GM18508 (cell line): ENCODE data around the gene EML1.

Experiments
- ATAC-seq: cut with Tn5 transposase; IDR thresholded peaks from one replicate; pipeline ENCODE4 v1.9.1; 2021; ENCODE audit warnings: moderate number of reproducible peaks; ENCODE audit not compliant: insufficient read depth, unreplicated experiment

Gene EML1

DNA sequence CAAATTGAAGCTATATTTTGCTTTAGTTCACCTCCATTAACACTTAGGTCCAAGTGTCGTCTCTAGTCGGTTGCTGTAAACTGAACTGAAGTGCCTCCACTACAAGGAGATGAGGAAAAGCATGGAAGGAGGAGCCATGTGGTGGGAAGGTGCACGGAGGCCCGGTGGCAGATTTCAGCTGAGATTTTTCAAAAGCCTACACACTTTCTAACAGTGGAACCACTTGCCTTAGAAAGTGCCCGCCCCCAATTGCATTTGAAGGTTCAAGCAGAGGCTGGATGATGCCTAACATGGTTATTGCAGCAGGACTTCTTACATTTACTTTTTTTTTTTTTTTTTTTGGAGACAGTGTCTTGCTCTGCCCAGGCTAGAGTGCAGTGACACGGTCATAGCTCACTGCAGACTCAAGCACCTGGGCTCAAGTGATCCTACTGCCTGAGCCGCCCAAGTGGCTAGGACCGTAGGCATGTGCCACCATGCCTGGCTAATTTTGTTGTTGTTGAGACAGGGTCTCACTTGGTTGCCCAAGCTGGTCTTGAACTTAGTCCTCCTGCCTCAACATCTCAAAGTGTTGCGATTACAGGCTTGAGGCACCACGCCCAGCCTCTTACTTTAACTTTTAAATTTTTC is 27.6 kb downstream of the EML1 start:
- ATAC-seq = no peak

DNA sequence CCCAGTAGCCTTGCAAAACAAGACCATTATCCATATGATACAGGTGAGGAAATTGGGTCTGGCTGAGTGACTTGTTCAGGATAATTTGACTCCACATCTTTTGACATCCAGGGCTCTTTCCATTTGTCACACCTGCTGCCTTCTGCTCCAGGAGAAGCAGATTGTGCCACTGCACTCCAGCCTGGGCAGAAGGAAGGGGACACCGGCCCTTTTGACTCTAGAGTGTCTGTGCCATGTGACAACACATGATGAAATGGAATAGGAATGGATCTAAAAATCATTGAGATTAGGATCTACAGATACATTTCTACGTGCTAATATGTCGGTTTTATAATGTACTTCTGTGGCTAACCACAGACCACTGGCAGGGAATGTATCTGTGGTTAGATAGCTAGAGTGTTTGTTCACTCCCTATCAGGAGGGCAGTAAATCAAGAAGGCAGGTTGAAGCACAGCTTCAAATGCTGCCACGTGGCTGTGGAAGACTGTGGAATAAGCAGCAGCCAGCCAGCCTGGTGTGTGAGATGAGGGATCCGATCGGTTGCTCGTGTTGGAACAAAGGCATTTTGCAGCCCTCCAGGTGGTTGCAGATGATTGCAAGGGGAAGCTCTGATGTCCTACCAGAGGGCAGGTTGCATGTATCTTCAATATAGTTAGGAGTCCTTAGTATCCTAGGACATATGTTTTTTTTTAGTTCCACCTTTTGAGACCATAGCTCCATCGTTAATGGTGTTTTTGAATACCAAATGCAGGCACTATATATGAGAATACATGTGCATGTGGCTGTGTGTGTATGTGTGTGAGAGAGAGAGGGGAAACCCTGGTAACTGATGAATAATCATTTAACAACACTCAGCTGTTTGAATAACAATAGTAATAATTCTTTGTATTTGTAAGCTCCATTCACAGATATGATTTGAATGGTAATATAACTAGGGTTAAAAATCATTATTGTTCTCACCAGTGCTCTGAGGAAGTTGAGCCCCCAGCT is 28.6 kb downstream of the EML1 start:
- no peak for ATAC-seq

DNA sequence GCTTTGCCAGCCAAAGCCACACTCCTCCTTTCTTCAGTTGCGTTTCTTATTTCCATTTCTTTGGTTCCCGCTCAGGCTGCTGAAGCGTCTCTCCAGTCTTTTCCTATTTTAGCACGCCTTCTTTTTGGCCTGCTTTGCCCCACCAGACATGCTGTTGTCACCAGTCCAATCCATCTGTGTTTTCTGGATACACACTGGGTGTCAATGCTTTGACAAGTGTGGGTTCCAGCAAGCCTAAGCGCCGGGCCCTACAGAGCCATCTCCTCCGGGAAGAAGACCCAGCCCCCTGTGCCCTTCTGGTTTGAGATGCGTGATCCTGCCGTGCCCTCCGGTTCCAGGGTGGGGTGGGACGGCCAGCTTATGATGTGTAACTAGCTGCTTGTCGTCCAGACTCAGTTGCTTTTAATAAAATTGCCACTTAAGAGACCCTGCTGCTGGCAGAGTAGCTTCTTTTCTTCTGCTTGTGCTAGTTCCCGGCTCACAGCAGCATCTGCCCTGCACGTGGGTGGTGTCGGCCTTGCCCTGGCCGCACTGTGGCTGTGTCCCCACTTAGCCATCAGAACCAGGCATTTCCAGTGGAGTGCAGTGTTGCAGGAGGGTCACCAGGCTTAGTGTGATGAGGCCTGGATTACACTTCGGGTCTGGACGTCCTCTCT is 29.7 kb downstream of the EML1 start:
- no peak for ATAC-seq

DNA sequence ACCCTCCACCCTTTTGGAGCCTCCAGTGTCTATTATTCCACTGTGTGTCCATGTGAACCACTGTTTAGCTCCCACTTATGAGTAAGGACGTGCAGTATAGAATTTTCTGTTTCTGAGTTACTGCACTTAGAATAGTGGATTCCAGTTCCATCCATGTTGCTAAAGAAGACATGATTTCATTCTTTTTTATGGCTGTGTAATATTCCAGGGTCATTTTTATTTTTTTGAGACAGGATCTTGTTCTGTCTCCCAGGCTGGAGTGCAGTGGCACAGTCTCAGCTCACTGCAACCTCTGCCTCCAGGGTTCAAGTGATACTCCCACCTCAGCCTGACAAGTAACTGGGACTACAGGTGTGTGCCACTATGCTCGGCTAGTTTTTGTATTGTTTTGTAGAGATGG is 31.6 kb downstream of the EML1 start:
- no peak for ATAC-seq

DNA sequence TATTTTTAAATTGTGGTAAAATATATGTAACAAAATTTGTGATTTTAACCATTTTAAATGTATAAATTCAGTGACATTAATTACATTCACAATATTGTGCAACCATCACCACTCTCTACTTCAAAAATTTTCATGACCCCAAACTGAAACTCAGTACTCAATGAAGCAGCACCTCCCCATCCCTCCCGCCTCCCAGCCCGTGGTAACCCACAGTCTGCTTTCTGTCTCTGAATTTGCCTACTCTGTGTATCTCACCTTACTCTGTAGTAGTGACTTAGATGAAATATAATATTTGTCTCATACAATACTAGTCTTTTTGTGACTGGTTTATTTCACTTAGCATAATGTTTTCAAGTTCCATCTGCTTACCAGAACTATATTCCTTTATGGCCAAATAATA is 36.2 kb downstream of the EML1 start:
- no peak for ATAC-seq

DNA sequence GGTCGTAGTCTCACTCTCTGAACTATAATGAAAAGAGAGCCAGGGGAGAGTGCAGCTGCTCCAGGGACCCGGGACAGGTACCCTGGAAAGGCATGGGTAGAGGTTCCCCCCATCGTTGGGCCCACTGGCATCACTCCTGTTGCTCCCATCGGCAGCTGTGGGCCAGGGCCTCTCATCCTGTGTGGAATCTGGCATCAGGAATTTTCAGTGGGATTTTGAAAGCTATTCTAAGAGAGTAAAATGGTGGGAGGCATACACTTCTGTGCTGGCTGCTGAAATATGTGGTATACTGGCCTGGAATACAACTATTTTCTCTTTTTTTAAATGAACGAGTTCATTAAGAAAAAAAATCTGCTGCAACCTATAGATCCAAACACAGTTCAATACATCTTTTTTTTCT is 38.1 kb downstream of the EML1 start:
- ATAC-seq = no peak

DNA sequence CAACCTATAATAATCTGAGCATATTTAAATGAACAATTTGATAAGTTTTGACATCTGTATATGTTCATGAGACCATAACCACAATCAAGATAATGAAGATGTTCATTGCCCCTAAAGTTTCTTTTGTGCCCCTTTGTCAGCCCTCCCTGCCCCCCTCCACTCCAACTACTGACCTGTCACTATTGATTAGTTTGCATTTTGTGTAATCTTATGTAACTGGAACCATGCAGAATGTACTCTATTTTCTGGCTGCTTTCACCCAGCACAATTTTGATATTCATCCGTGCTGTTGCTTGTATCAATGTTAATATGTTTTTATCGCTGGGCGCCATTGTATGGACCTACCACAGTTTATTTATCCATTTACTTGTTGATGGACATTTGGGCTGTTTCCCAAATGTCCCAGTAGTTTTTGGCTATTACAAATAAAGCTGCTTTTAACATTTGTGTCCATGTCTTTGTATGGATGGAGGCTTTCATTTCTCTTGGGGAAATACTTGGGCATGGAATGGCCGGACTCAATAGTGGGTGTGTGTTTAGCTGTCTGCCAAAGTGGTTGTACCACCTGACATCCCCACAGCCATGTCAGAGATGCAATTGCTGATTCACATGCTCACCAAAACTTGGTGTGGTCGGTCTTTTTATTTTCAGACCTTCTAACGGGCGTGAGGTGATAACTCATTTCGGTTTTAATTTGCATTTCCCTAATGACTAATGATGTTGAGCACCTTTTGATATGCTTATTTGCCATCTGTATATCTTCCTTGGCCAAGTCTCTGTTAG is 38.9 kb downstream of the EML1 start:
- ATAC-seq = no peak

DNA sequence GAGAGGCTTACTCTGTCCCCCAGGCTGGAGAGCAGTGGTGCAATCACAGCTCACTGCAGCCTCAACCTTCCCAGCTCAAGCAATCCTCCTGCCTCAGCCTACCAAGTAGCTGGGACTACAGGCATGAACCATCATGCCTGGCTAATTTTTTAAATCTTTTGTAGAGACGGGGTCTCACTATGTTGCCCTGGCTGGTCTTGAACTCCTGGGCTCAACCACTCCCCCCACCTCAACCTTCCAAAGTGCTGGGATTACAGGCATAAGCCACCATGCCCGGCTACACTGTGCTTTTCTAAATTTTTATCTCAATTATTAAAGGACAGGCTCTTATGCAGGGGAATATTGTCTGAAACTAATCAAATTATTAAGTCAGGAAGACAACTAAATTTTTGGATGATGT is 44.6 kb downstream of the EML1 start:
- ATAC-seq = no peak

DNA sequence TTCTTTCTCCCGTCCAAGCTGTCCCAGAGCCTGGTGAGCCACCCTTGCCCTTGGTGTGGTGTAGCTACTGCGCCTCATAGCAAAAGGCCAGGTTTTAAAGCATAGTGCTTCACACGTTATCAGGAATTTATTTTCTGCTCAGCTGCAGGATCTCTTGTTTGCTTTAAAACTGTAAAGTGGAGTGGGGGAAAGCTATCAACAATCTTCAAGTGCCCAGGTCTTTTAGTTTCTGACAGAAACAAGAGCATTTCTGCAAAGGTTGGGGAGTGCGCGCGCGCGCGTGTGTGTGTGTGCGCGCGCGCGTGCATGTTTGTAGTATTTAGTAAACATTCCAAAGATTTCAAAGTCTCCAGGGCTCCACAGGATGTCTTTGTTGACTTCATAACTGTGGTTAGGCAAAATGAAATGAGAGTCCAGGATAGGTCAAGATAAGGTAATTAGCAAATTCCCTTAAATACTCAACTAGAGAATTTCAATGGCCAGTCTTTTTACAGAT is 45.5 kb downstream of the EML1 start:
- no peak for ATAC-seq

DNA sequence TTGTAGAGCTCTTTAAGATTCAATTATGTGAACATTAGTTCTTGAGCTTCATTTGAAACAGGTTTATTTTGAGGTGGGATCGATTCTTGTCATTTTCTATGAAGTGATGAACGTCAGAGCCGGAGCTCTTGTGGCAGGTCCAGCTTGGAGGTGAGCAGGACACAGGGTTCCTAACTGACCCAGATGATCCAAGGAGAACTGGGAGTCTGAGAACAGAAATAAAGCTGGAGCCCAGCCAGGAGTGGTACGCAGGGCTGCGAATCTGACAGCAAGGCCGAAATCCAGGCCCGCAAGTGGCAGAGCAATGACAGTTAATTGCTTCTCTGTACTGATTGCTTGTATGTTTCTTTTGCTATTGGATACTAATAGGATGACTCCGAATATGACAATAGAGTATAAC is 46.5 kb downstream of the EML1 start:
- no peak for ATAC-seq

DNA sequence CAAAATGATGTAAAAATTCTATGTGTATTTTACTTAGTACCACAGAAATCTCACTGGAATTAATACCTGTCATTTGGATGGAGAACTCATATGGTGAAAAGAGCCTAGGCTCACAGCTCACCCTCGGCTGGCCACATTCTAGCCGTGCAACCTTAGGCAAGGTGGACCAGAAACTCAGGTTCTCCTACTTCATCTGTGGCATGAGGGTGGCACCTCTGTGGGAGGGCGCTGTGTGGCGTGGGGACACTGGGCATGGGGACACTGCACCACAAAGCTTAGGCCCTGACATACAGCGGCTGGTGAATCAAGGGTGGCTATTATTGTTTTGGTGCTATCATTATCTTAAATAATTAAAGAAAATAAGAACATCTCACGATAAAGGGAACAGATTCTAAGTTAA is 47.1 kb downstream of the EML1 start:
- ATAC-seq = no peak

DNA sequence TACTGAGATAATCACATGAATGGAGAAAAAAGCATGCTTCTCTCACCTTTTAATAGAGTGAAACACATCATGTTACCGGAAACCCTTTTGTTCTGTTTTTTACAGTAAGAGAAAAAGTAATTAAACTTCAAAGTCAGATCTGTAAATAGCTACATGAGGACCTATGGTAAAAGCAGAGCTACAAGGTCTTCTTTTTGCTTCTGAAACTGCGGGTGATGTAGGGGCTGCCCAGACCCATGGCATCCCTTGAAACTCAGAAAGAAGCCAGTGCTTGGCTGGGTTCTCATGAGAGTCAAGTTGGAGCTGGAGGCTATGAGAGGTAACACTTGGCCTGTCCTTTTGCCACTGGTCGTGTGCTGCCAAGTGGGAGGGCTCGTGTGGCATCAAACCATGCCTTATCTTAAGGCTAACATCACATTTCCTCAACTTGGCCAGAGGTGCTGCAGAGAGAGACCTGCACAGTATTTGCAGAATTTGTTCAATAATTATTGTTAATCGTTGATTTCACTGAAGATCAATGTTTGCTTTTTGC is 47.6 kb downstream of the EML1 start:
- no peak for ATAC-seq

DNA sequence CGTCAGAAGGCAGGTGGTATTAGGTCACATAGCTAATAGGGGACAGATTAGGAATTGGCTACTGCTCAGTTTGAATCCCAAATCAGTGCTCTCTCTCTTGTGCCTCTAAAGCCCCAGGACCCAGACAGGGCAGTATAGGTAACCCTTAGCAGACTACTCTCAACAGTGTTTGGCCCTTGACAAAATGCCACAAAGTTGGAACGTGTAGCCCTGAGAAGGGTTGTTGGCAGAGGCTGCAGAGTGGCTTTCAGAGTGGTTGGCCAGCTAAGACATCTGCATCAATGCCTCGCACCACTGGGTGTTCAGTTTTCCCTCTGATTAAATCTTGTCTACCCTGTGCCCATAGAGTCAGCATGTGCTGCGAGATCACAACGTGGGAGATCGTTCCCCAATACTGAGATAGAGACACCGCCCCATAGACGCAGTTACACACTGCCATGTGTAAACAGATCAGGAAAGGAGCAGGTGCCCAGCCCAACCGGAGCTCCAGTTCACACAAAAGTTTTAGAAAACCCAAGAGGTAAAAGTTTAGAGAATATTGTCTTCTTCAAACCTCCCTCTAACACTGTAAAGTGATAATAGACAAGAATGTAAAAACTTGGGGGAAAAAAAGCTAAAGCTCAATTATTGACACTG is 48.3 kb downstream of the EML1 start:
- no peak for ATAC-seq

DNA sequence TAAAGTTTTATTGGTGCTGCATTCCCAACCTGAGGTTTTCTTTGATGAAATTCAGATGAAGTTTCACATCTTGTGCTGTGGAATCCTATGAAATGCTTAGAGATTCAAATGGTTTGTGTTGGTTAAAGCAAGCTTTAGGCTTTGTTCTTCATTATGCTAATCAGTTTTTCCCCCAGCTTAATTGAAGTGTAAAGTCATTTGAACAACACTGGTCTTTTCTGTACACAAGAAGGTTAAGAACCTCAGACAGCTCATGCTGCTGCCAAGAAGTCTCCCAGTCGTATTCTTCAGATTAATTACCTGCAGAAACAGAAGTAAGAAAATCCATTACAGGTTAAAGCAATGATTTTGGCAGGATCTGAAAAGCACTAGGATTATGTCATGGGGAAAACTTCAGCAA is 48.9 kb downstream of the EML1 start:
- ATAC-seq = no peak

DNA sequence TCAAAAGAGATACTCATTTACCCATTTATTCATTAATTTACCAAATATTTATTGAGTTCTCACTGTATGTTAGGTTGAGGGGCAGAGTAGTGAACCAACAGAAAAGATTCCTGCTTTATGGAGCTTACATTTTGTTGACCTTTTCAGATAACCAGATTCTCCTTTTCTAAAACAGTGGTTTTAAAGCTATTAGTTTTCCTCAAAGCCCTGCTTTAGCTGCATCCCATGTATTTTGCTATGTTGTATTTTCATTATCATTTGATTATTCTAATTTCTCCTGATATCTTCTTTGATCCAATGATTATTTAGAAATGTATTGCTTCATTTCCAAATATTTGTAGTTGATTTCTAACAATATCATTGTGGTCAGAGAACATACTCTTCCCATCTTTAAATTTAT is 53.6 kb downstream of the EML1 start:
- no peak for ATAC-seq

DNA sequence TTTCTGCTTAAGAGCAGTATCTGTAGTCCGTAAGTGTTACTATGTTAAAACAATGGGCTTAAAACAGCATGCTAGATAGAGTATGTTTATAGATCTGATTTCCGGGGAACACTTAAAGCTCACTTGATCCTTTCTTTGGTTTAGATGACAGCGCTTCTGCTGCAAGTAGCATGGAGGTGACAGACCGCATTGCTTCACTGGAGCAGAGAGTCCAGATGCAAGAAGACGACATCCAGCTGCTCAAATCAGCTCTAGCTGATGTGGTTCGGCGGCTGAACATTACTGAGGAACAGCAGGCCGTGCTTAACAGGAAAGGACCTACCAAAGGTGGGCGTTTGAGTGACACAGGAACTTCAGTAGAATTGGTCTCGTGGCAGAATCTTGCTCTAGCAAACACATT is 57.5 kb downstream of the EML1 start:
- ATAC-seq = no peak

DNA sequence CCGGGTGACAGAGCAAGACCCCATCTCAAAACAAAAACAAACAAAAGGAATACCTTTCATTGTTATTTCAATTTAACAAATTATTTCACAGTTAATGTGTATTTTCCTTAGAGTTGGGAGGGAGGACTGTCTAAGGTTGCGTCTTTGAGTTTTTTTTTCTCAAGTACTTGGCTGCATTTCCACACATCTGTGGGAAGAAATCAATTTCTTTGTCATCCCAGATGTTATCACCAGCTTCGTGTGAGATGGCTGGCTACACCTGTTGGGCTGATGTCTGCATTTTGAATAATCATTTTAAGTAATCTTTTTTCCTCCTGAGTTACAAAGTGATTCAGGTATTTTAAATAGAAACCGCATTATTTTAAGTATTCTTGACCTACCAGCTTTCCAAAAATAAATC is 59.4 kb downstream of the EML1 start:
- no peak for ATAC-seq

DNA sequence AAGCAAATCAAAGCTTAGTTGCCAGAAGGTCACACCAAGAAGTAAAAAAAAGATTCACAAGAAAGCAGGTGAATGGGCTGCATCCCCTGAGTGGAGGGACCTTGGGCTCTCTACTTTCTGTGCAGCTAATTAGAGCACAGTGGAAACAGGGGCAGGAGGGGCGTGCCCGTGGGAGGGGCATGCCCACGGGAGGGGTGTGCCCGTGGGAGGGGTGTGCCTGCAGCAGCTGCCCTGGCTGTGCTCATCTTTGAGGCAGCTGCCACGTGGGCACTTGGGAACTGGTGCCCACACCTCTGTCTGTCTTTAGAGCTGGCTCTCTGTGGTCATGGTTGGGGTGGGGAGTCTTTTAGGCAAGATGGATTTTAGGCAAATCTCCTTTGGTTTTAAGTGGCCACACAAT is 60.0 kb downstream of the EML1 start:
- ATAC-seq = no peak

DNA sequence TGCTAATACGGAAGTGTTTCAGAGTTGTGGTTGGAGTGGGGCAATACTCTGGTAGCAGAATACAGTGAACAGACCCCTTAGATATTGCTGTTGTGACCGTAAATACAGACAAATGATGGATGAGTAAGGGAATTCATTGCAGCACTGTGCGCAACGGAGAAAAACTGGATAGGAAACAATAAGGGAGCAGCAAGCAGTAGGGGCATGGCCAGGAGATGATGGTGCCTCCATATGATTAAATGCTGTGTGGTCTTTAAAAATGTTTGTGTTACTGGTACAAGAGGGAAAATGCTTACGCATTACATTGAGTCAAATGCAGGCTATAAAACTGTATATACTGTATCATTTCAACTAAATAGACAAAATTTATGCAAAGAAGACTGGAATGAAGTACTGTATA is 61.6 kb downstream of the EML1 start:
- no peak for ATAC-seq

DNA sequence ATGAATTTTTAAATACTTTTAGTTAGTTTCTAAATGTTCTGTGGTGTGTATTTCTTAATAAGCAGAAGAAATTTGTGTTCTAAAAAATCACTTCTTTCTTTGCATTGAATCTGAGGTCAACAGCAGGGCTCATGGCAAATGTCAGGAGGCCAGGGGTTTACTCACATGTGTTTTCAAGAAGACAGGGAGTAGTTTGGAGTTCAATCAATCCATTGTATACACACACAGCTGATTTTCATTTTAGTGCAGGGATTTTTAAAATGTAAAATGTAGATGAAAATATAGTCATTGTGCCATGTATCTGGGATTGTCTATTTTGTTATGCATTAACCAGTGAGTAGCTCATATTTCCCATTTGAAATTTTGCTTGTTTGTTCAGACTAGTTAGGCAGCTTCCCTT is 62.1 kb downstream of the EML1 start:
- no peak for ATAC-seq
